ENCODE results near the gene NRM.
"Not testable (repeated sequence)": the region's sequence is repeated elsewhere in the genome, so short reads cannot be mapped to it uniquely, and the experiment has no call there.

NRM gene

GRCh38 chr6:30690403-30691207 lies at the start of gene NRM:
TSS of gene NRM (minus strand) at chr6:30690984. CDS start at chr6:30690974, 10 bp downstream.
- DNase-seq: peak; percentile 84

- DNase-seq: no peak
These were observed 49.7 kb upstream of the NRM start for GRCh38 chr6:30740540-30740870.

GRCh38 chr6:30738532-30738931 lies 47.7 kb upstream of the NRM start:
- DNase-seq: no peak

- peak; percentile 30 for DNase-seq
These were observed 45.0 kb upstream of the NRM start for GRCh38 chr6:30735668-30736314.

GRCh38 chr6:30732237-30732943 lies 41.6 kb upstream of the NRM start:
- DNase-seq: no peak

GRCh38 chr6:30730601-30731435 lies 40.0 kb upstream of the NRM start:
- DNase-seq: peak; percentile 65

- peak; percentile 37 for DNase-seq
These were observed 37.3 kb upstream of the NRM start for GRCh38 chr6:30727920-30728553.

GRCh38 chr6:30726506-30727413 lies 36.0 kb upstream of the NRM start:
- no peak for DNase-seq

GRCh38 chr6:30725713-30726505 lies 35.1 kb upstream of the NRM start:
- peak; percentile 20 for DNase-seq

GRCh38 chr6:30724906-30725667 lies 34.3 kb upstream of the NRM start:
- DNase-seq: no peak

- not testable (repeated sequence) for DNase-seq
These were observed 33.3 kb upstream of the NRM start for GRCh38 chr6:30723843-30724741.

- not testable (repeated sequence) for DNase-seq
These were observed 32.5 kb upstream of the NRM start for GRCh38 chr6:30723159-30723842.

- peak; percentile 72 for DNase-seq
These were observed 31.7 kb upstream of the NRM start for GRCh38 chr6:30722280-30723112.

- peak; percentile 30 for DNase-seq
These were observed 31.2 kb upstream of the NRM start for GRCh38 chr6:30722025-30722279.

- peak; percentile 78 for DNase-seq
These were observed 30.6 kb upstream of the NRM start for GRCh38 chr6:30721198-30722024.

GRCh38 chr6:30720738-30721197 lies 30.0 kb upstream of the NRM start:
- DNase-seq: peak; percentile 58
